GM08714 (cell line): ENCODE data around the gene LIX1L.

ENCODE experiments used
- H3K4me3 ChIP-seq: fragments of 200-500 bp; sonication (Bioruptor generic); 2 replicates; pipeline ENCODE4 v1.5.1; 2014; ENCODE audit warnings: mild to moderate bottlenecking, low read length, inconsistent platforms
- ZNF274 ChIP-seq: IDR thresholded peaks from 2 replicates; pipeline ENCODE4 v1.6.1; 2012; ENCODE audit warnings: mild to moderate bottlenecking, low read depth, low read length

The LIX1L gene

GRCh38 chr1:145961425-145962156 is 3.8 kb upstream of the LIX1L start:
- H3K4me3 ChIP-seq, result peak overlapping the region; percentile 65; the same call in 1 of the 2 replicates
- TF ChIP-seq ZNF274, result no peak

GRCh38 chr1:145961109-145961424 is 3.2 kb upstream of the LIX1L start:
- peak overlapping the region; percentile 65; the same call in 1 of the 2 replicates for H3K4me3 ChIP-seq
- no peak for TF ChIP-seq ZNF274

GRCh38 chr1:145960468-145961108 is 2.8 kb upstream of the LIX1L start:
- no peak for TF ChIP-seq ZNF274
- peak overlapping the region; percentile 65; the same call in 1 of the 2 replicates for H3K4me3 ChIP-seq

GRCh38 chr1:145959957-145960467 is 2.2 kb upstream of the LIX1L start:
- no peak for TF ChIP-seq ZNF274
- peak overlapping the region; percentile 65; the same call in 1 of the 2 replicates for H3K4me3 ChIP-seq

GRCh38 chr1:145959333-145959732 is 1.5 kb upstream of the LIX1L start:
- no peak overlapping the region for H3K4me3 ChIP-seq
- no peak for TF ChIP-seq ZNF274

- no peak for TF ChIP-seq ZNF274
- H3K4me3 ChIP-seq, result no peak overlapping the region
These were observed 917 bp upstream of the LIX1L start for GRCh38 chr1:145958734-145959133.

- TF ChIP-seq ZNF274, result no peak
- peak overlapping the region; percentile 97 for H3K4me3 ChIP-seq
These were observed 905 bp downstream of the LIX1L start for GRCh38 chr1:145956781-145957442.

- peak overlapping the region; percentile 97; the same call in 1 of the 2 replicates for H3K4me3 ChIP-seq
- no peak for TF ChIP-seq ZNF274
These were observed 1.5 kb downstream of the LIX1L start for GRCh38 chr1:145956361-145956760.

GRCh38 chr1:145955436-145955835 is 2.4 kb downstream of the LIX1L start:
- no peak overlapping the region for H3K4me3 ChIP-seq
- TF ChIP-seq ZNF274, result no peak

GRCh38 chr1:145953861-145954260 is 4.0 kb downstream of the LIX1L start:
- no peak for TF ChIP-seq ZNF274
- H3K4me3 ChIP-seq, result no peak overlapping the region

- no peak overlapping the region for H3K4me3 ChIP-seq
- no peak for TF ChIP-seq ZNF274
These were observed 4.9 kb downstream of the LIX1L start for GRCh38 chr1:145952903-145953302.

GRCh38 chr1:145951526-145951925 is 6.3 kb downstream of the LIX1L start:
- no peak for TF ChIP-seq ZNF274
- H3K4me3 ChIP-seq, result no peak overlapping the region

- no peak overlapping the region for H3K4me3 ChIP-seq
- no peak for TF ChIP-seq ZNF274
These were observed 8.6 kb downstream of the LIX1L start for GRCh38 chr1:145949219-145949618.

- no peak for TF ChIP-seq ZNF274
- no peak overlapping the region for H3K4me3 ChIP-seq
These were observed 10.3 kb downstream of the LIX1L start for GRCh38 chr1:145947551-145947950.
